H9 (cell line): ENCODE measurements around the gene SPRED2. TPM values are rescaled to one million over a fixed set of nuclear protein-coding genes. Genes with fewer than 3 reads are reported as not detected.

ENCODE experiments used
- DNase-seq: peaks from one replicate; pipeline ENCODE4 v3.0.0-alpha.2; 2017
- H2AFZ ChIP-seq: one replicate; pipeline ENCODE4 v1.6.1; 2013; ENCODE audit warnings: mild to moderate bottlenecking, low read length, control low read depth, moderate library complexity
- H2AK5ac ChIP-seq: 2 replicates; pipeline ENCODE4 v1.6.1; 2013; ENCODE audit warnings: low read length, control low read depth, mixed read lengths; ENCODE audit not compliant: insufficient read length
- H2BK120ac ChIP-seq: one replicate; pipeline ENCODE4 v1.6.1; 2013; ENCODE audit warnings: low read depth, mild to moderate bottlenecking, low read length, control low read depth, inconsistent platforms; ENCODE audit not compliant: poor library complexity, severe bottlenecking
- H2BK12ac ChIP-seq: 2 replicates; pipeline ENCODE4 v1.6.1; 2013; ENCODE audit warnings: low read length, control low read depth, mixed read lengths, low read depth; ENCODE audit not compliant: insufficient read length
- H2BK15ac ChIP-seq: 2 replicates; pipeline ENCODE4 v1.6.1; 2013; ENCODE audit warnings: low read depth, low read length, control low read depth
- H2BK20ac ChIP-seq: one replicate; pipeline ENCODE4 v1.6.1; 2013; ENCODE audit warnings: low read depth, mild to moderate bottlenecking, low read length, control low read depth, inconsistent platforms; ENCODE audit not compliant: poor library complexity, severe bottlenecking
- H2BK5ac ChIP-seq: 2 replicates; pipeline ENCODE4 v1.6.1; 2013; ENCODE audit warnings: low read length, control low read depth, mixed read lengths; ENCODE audit not compliant: insufficient read length
- H3K14ac ChIP-seq: 2 replicates; pipeline ENCODE4 v1.6.1; 2013; ENCODE audit warnings: low read length, control low read depth; ENCODE audit not compliant: insufficient read depth
- H3K18ac ChIP-seq: 2 replicates; pipeline ENCODE4 v1.6.1; 2013; ENCODE audit warnings: low read depth, mild to moderate bottlenecking, mixed read lengths, low read length, control low read depth; ENCODE audit not compliant: insufficient read length
- H3K23ac ChIP-seq: 2 replicates; pipeline ENCODE4 v1.6.1; 2013; ENCODE audit warnings: low read length, control low read depth, mixed read lengths, low read depth; ENCODE audit not compliant: insufficient read length
- H3K23me2 ChIP-seq: 2 replicates; pipeline ENCODE4 v1.6.1; 2013; ENCODE audit warnings: low read depth, mild to moderate bottlenecking, mixed read lengths, low read length, control low read depth; ENCODE audit not compliant: insufficient read length, poor library complexity, severe bottlenecking
- H3K27ac ChIP-seq: 2 replicates; pipeline ENCODE4 v1.5.1; 2013; ENCODE audit warnings: low read length, control low read depth, mixed read lengths, low read depth; ENCODE audit not compliant: insufficient read length
- H3K27me3 ChIP-seq: 2 replicates; pipeline ENCODE4 v1.6.1; 2013; ENCODE audit warnings: low read length, control low read depth, inconsistent platforms; ENCODE audit not compliant: insufficient read depth
- H3K4ac ChIP-seq: 2 replicates; pipeline ENCODE4 v1.6.1; 2013; ENCODE audit warnings: low read depth, mild to moderate bottlenecking, control low read depth, inconsistent platforms, low read length, moderate library complexity
- H3K4me1 ChIP-seq: 2 replicates; pipeline ENCODE4 v1.6.1; 2013; ENCODE audit warnings: low read length, control low read depth, inconsistent platforms; ENCODE audit not compliant: insufficient read depth
- H3K4me2 ChIP-seq: 2 replicates; pipeline ENCODE4 v1.6.1; 2013; ENCODE audit warnings: low read length, control low read depth, mixed read lengths; ENCODE audit not compliant: insufficient read length, insufficient read depth
- H3K56ac ChIP-seq: 2 replicates; pipeline ENCODE4 v1.6.1; 2013; ENCODE audit warnings: low read depth, mild to moderate bottlenecking, mixed read lengths, low read length, control low read depth; ENCODE audit not compliant: insufficient read length
- H3K79me1 ChIP-seq: 2 replicates; pipeline ENCODE4 v1.6.1; 2013; ENCODE audit warnings: low read depth, mild to moderate bottlenecking, moderate library complexity, low read length, control low read depth, inconsistent platforms; ENCODE audit not compliant: insufficient read depth, poor library complexity, severe bottlenecking
- H3K79me2 ChIP-seq: 2 replicates; pipeline ENCODE4 v1.6.1; 2013; ENCODE audit warnings: low read length, control low read depth, inconsistent platforms; ENCODE audit not compliant: insufficient read depth
- H3K9ac ChIP-seq: 2 replicates; pipeline ENCODE4 v1.6.1; 2013; ENCODE audit warnings: low read length, control low read depth, mixed read lengths; ENCODE audit not compliant: insufficient read length; ENCODE audit errors: extremely low read depth
- H3K9me3 ChIP-seq: one replicate; pipeline ENCODE4 v1.6.1; 2013; ENCODE audit warnings: low read depth, low read length, inconsistent platforms; ENCODE audit not compliant: control insufficient read depth
- H3T11ph ChIP-seq: one replicate; pipeline ENCODE4 v1.6.1; 2013; ENCODE audit warnings: mild to moderate bottlenecking, low read length, control low read depth, inconsistent platforms
- H4K20me1 ChIP-seq: one replicate; pipeline ENCODE4 v1.6.1; 2013; ENCODE audit not compliant: control insufficient read depth, insufficient read length, insufficient read depth
- H4K5ac ChIP-seq: 2 replicates; pipeline ENCODE4 v1.6.1; 2013; ENCODE audit warnings: low read depth, mild to moderate bottlenecking, mixed read lengths, low read length, control low read depth; ENCODE audit not compliant: insufficient read length
- H4K8ac ChIP-seq: replicated peaks from 2 replicates; pipeline ENCODE4 v1.6.1; 2013; ENCODE audit warnings: low read length, control low read depth, mixed read lengths, low read depth; ENCODE audit not compliant: insufficient read length
- H4K91ac ChIP-seq: 2 replicates; pipeline ENCODE4 v1.6.1; 2013; ENCODE audit warnings: low read depth, mild to moderate bottlenecking, moderate library complexity, mixed read lengths, low read length, control low read depth; ENCODE audit not compliant: insufficient read length
- H3K27ac Mint-ChIP-seq, 3 experiments: 2 replicates in 2 of 3; 3 replicates in 1 of 3; pipeline ENCODE4 v1.8.0; 2020 to 2021; ENCODE audit warnings: mixed read lengths in 3 of 3, mild to moderate bottlenecking in 1 of 3, moderate library complexity in 1 of 3
- H3K27me3 Mint-ChIP-seq: 2 replicates; pipeline ENCODE4 v1.8.0; 2021; ENCODE audit warnings: low read depth, mild to moderate bottlenecking, moderate library complexity, mixed read lengths
- H3K36me3 Mint-ChIP-seq, 3 experiments: 2 replicates in 2 of 3; 3 replicates in 1 of 3; pipeline ENCODE4 v1.8.0; 2020 to 2021; ENCODE audit warnings: low read depth in 3 of 3, mixed read lengths in 3 of 3; ENCODE audit not compliant: insufficient read depth in 1 of 3
- H3K4me1 Mint-ChIP-seq, 2 experiments: 2 replicates each; pipeline ENCODE4 v1.8.0; 2020; ENCODE audit warnings: mixed read lengths in 2 of 2
- H3K4me3 Mint-ChIP-seq, 2 experiments: 2 replicates in 1 of 2; 3 replicates in 1 of 2; pipeline ENCODE4 v1.8.0; 2020 to 2021; ENCODE audit warnings: mild to moderate bottlenecking in 2 of 2, mixed read lengths in 2 of 2, moderate library complexity in 1 of 2
- H3K9me3 Mint-ChIP-seq, 2 experiments: 2 replicates in 1 of 2; 3 replicates in 1 of 2; pipeline ENCODE4 v1.8.0; 2020; ENCODE audit warnings: mild to moderate bottlenecking in 2 of 2, mixed read lengths in 2 of 2, moderate library complexity in 1 of 2
- WGBS: extraction: QIAGEN DNeasy Blood & Tissue Kit; methylation state at CpG from one replicate; pipeline ENCODE4 v1.1.7; 2013; ENCODE audit warnings: missing lambda C conversion rate, low lambda C conversion rate, mixed read lengths; ENCODE audit not compliant: insufficient read length; ENCODE audit errors: extremely low coverage; 5-methylcytosine and 5-hydroxymethylcytosine counted together
- total RNA-seq: library from RNA; stranded (reverse); gene quantifications from 2 replicates; pipeline ENCODE4 v1.2.1, GENCODE V29; 2021
- TF ChIP-seq, protein P1 (sequence below): fragments of 200-600 bp; sonication (generic); conservative IDR thresholded peaks from 3 replicates; pipeline ENCODE4 v1.8.0; 2021; ENCODE audit warnings: antibody characterized with exemption, mild to moderate bottlenecking

SPRED2 gene
- total RNA-seq, 1 experiment from 2014 or later, result 23.5 TPM

DNA sequence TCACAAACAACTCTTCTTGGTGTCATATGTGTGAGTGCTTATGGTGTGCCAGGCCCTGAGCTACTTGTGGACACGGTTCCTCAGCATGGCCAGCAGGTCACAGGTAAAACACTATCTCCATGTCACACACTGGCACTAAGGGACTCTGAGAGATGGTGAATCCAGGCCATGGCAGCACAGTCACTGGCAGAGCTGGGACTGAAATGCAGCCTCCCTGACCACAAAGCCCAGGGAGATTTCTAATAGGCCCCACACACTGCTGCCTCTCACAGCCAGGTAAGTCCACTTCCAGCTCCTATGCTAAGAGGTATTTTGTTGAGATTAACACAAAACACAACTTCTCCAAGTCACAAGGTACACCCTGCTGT lies 112.7 kb downstream of the SPRED2 start:
- WGBS, result no CpG with 5 or more reads among the region's 1 CpG
- no peak for DNase-seq
- Histone ChIP-seq H3T11ph (no peak overlapping the region), H3K4me1 (no peaks in the 10 kb centered on the region), H3K27me3 (no peaks in the 10 kb centered on the region), H3K56ac (no peak overlapping the region), H4K20me1 (no peaks in the 10 kb centered on the region), H2AFZ (no peak overlapping the region), H2AK5ac (no peak overlapping the region), H3K4ac (no peak overlapping the region), H4K8ac (no peak overlapping the region), H2BK15ac (no peak overlapping the region), H3K9me3 (no peaks in the 10 kb centered on the region), H2BK12ac (no peak overlapping the region), H3K14ac (no peak overlapping the region), H3K9ac (no peak overlapping the region), H3K4me2 (no peak overlapping the region), H3K79me2 (no peaks in the 10 kb centered on the region), H3K23me2 (no peaks in the 10 kb centered on the region), H3K79me1 (no peaks in the 10 kb centered on the region), H2BK5ac (no peak overlapping the region), H3K27ac (no peak overlapping the region), H3K18ac (no peak overlapping the region), H4K91ac (no peak overlapping the region), H2BK120ac (no peak overlapping the region), H3K23ac (no peak overlapping the region), H4K5ac (no peak overlapping the region), H2BK20ac (no peak overlapping the region)
- Mint-ChIP-seq H3K27ac (no peak overlapping the region), H3K4me3 (no peak overlapping the region), H3K27me3 (no peaks in the 10 kb centered on the region), H3K4me1 (no peaks in the 10 kb centered on the region), H3K9me3 (no peaks in the 10 kb centered on the region), H3K36me3 (peaks cover 8 to 13% (median 9%) of the 10 kb centered on the region in 3 experiments; a peak in 5 of 7 replicates)
- TF ChIP-seq, protein P1, sequence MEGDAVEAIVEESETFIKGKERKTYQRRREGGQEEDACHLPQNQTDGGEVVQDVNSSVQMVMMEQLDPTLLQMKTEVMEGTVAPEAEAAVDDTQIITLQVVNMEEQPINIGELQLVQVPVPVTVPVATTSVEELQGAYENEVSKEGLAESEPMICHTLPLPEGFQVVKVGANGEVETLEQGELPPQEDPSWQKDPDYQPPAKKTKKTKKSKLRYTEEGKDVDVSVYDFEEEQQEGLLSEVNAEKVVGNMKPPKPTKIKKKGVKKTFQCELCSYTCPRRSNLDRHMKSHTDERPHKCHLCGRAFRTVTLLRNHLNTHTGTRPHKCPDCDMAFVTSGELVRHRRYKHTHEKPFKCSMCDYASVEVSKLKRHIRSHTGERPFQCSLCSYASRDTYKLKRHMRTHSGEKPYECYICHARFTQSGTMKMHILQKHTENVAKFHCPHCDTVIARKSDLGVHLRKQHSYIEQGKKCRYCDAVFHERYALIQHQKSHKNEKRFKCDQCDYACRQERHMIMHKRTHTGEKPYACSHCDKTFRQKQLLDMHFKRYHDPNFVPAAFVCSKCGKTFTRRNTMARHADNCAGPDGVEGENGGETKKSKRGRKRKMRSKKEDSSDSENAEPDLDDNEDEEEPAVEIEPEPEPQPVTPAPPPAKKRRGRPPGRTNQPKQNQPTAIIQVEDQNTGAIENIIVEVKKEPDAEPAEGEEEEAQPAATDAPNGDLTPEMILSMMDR, result no peak
